IPS DF 6.9 (cell line): ENCODE data around the gene SLC22A12.
"Not testable (repeated sequence)": the region's sequence is repeated elsewhere in the genome, so short reads cannot be mapped to it uniquely, and the experiment has no call there.

Experiments
- DNase-seq: peaks from one replicate; pipeline ENCODE4 v3.0.0-alpha.2; 2013; ENCODE audit warnings: low read depth, low spot score
- H3K27ac ChIP-seq: one replicate; pipeline ENCODE4 v1.5.1; 2013; ENCODE audit warnings: low read length, control low read depth
- H3K27me3 ChIP-seq: 2 replicates; pipeline ENCODE4 v1.6.1; 2013; ENCODE audit warnings: mild to moderate bottlenecking, low read length; ENCODE audit not compliant: control insufficient read depth, insufficient read depth
- H3K36me3 ChIP-seq: 2 replicates; pipeline ENCODE4 v1.6.1; 2013; ENCODE audit warnings: low read length; ENCODE audit not compliant: control insufficient read depth, insufficient read depth
- H3K4me1 ChIP-seq: 2 replicates; pipeline ENCODE4 v1.6.1; 2013; ENCODE audit warnings: low read length; ENCODE audit not compliant: control insufficient read depth, insufficient read depth
- H3K4me3 ChIP-seq: 2 replicates; pipeline ENCODE4 v1.5.1; 2013; ENCODE audit warnings: mild to moderate bottlenecking, low read length
- H3K9me3 ChIP-seq: 2 replicates; pipeline ENCODE4 v1.6.1; 2013; ENCODE audit warnings: low read length, inconsistent platforms; ENCODE audit not compliant: control insufficient read depth, insufficient read depth
- WGBS: extraction: QIAGEN DNeasy Blood & Tissue Kit; methylation state at CpG from one replicate; pipeline ENCODE4 v1.1.7; 2013; ENCODE audit warnings: mixed read lengths, missing lambda C conversion rate; ENCODE audit not compliant: insufficient read length, insufficient coverage; 5-methylcytosine and 5-hydroxymethylcytosine counted together

SLC22A12 gene

DNA sequence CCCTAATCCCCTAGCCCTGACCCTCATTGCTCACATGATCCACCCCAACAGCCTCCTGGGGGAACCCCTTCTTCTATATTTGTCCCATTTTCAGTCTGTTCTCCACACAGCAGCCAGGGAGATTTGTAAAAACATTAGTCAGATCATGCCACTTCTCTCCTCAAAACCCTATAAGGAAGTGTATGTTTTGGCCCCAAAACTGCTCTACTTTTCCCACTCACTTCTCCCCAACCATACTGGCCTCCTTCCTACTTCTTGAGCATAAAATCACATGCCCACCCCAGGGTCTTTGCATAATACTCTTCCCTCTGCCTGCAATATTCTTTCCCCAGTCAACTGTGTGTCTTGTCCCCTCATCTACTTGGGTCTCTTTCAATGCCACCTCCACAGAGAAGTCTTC, 4.7 kb upstream of the SLC22A12 start:
- no peaks in the 10 kb centered on the region for H3K27me3 ChIP-seq
- H3K9me3 ChIP-seq: no peaks in the 10 kb centered on the region
- H3K4me3 ChIP-seq: no peak overlapping the region
- DNase-seq: no peak
- no peaks in the 10 kb centered on the region; the same call in 1 of the 2 replicates for H3K4me1 ChIP-seq
- no peaks in the 10 kb centered on the region for H3K36me3 ChIP-seq
- no peak overlapping the region for H3K27ac ChIP-seq

- H3K4me3 ChIP-seq: no peak overlapping the region
- H3K36me3 ChIP-seq: no peaks in the 10 kb centered on the region; the same call in 1 of the 2 replicates
- H3K27me3 ChIP-seq: no peaks in the 10 kb centered on the region
- no peak for DNase-seq
- no peak overlapping the region for H3K27ac ChIP-seq
- WGBS: no CpG with 5 or more reads among the region's 2 CpGs
- no peaks in the 10 kb centered on the region for H3K9me3 ChIP-seq
- H3K4me1 ChIP-seq: no peaks in the 10 kb centered on the region
Measured at GRCh38 chr11:64588701-64589100, 2.3 kb upstream of the SLC22A12 start.

DNA sequence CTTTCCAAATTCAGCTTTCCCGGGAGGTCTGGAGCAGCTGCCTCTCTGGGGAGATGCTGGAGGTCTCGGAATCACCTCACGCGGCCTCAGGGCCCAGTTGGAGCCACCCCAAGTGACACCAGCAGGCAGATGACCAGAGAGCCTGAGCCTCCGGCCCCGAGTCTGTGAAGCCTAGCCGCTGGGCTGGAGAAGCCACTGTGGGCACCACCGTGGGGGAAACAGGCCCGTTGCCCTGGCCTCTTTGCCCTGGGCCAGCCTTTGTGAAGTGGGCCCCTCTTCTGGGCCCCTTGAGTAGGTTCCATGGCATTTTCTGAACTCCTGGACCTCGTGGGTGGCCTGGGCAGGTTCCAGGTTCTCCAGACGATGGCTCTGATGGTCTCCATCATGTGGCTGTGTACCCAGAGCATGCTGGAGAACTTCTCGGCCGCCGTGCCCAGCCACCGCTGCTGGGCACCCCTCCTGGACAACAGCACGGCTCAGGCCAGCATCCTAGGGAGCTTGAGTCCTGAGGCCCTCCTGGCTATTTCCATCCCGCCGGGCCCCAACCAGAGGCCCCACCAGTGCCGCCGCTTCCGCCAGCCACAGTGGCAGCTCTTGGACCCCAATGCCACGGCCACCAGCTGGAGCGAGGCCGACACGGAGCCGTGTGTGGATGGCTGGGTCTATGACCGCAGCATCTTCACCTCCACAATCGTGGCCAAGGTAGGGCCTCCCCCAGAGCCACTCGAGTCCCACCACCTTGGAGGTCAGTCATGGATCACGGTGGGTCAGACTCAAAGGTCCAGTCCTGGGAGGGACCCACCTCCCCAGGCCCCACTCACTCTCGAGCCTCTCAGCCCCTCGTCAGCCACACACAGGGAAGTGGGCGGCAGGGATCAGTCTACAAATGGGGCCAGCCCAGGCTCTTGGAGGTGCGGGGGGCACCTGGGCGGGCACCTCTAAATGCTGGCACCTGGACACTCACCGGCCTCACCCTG, 525 bp downstream of the SLC22A12 start:
- no peaks in the 10 kb centered on the region for H3K9me3 ChIP-seq
- whole genome bisulfite sequencing: no CpG with 5 or more reads among the region's 36 CpGs
- no peak overlapping the region for H3K4me3 ChIP-seq
- no peaks in the 10 kb centered on the region for H3K4me1 ChIP-seq
- no peaks in the 10 kb centered on the region for H3K27me3 ChIP-seq
- H3K36me3 ChIP-seq: no peaks in the 10 kb centered on the region; the same call in 1 of the 2 replicates
- no peak overlapping the region for H3K27ac ChIP-seq
- no peak for DNase-seq

GRCh38 chr11:64592234-64592615, 1.2 kb downstream of the SLC22A12 start:
- H3K4me1 ChIP-seq: no peaks in the 10 kb centered on the region
- no peak for DNase-seq
- no peaks in the 10 kb centered on the region for H3K9me3 ChIP-seq
- no peaks in the 10 kb centered on the region for H3K27me3 ChIP-seq
- no CpG with 5 or more reads among the region's 3 CpGs for WGBS
- no peaks in the 10 kb centered on the region; the same call in 1 of the 2 replicates for H3K36me3 ChIP-seq
- no peak overlapping the region for H3K27ac ChIP-seq
- H3K4me3 ChIP-seq: no peak overlapping the region

GRCh38 chr11:64592656-64593055, 1.6 kb downstream of the SLC22A12 start:
- Histone ChIP-seq H3K9me3 (no peaks in the 10 kb centered on the region), H3K4me1 (no peaks in the 10 kb centered on the region), H3K4me3 (no peak overlapping the region), H3K27ac (no peak overlapping the region), H3K36me3 (no peaks in the 10 kb centered on the region; the same call in 1 of the 2 replicates), H3K27me3 (no peaks in the 10 kb centered on the region)
- no peak for DNase-seq
- WGBS: no CpG with 5 or more reads among the region's 9 CpGs

DNA sequence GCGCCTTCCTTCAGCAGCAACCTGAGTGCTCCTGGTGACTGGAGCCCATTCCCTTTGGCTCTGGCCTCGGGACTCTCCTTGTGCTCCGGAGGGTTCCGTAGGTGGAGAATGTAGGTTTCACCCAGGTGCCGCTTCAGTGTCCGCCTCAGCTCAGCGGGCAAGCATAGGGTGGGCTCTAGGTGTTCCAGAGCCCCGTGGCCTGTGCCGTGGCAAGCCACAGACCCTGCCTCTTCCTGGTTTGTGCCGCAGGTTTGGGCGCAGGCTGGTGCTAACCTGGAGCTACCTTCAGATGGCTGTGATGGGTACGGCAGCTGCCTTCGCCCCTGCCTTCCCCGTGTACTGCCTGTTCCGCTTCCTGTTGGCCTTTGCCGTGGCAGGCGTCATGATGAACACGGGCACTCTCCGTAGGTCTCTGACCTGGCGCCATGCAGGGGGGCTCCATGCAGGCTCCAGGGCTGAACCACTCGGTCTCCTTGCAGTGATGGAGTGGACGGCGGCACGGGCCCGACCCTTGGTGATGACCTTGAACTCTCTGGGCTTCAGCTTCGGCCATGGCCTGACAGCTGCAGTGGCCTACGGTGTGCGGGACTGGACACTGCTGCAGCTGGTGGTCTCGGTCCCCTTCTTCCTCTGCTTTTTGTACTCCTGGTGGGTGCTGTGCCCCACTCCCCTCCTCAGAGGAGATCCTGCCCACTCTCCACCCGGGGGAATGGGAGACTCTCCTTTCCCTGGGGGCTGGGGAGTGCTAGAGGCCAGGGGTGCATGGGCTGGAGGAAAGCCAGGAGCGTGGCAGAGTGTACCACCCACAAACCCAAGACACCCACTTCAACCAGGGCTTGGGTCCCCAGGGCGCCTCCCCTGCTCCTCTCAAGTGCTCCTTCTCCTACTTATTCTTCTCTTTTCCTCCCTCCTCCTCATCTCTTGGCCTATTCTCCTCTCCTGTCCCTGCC, 2.4 kb downstream of the SLC22A12 start:
- WGBS: no CpG with 5 or more reads among the region's 32 CpGs
- Histone ChIP-seq H3K27me3 (no peaks in the 10 kb centered on the region), H3K9me3 (no peaks in the 10 kb centered on the region), H3K4me1 (no peaks in the 10 kb centered on the region), H3K4me3 (no peak overlapping the region), H3K36me3 (no peaks in the 10 kb centered on the region; the same call in 1 of the 2 replicates), H3K27ac (no peak overlapping the region)
- no peak for DNase-seq

DNA sequence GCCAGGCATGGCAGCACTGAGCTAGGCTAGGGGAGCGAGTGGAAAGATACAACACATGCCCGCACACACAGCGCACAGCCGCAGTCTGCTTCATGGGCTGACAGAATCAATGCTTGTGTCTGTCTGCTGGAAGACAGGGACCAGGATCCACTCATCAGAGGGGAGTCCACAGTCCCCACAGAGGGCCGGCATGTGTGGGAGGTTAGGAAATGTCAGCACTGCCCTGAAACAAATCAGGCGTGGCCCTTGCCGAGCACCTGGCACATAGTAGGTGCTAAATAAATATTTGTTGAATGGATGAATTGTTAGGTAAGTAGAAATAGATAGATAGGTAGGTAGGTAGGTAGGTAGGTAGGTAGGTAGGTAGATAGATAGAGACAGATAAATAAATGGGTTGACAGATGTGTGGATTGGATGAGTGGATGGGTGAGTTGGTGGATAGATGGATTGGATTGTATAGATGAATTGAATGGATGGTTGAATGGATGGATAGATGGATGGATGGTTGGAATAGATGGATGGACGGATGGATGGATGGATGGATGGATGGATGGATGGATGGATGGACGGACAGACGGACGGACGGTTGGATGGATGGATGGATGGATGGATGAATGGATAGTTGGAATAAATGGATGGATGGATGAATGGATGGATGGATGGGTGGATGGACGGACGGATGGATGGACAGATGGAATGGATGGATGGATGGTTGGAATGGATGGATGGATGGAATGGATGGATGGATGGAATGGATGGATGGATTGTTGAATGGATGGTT, 3.3 kb downstream of the SLC22A12 start:
- Histone ChIP-seq H3K9me3 (no peaks in the 10 kb centered on the region), H3K36me3 (no peaks in the 10 kb centered on the region; the same call in 1 of the 2 replicates), H3K27me3 (no peaks in the 10 kb centered on the region), H3K4me3 (no peak overlapping the region), H3K4me1 (peaks cover 1% of the 10 kb centered on the region; the same call in 1 of the 2 replicates), H3K27ac (no peak overlapping the region)
- DNase-seq: no peak
- WGBS: 100% methylated on average over 7 of the region's 14 CpGs

- not testable (repeated sequence) for H3K36me3 ChIP-seq, H3K9me3 ChIP-seq, H3K27me3 ChIP-seq, H3K4me1 ChIP-seq, DNase-seq, H3K27ac ChIP-seq, H3K4me3 ChIP-seq
- 100% methylated on average over 1 of the region's 1 CpG for WGBS
Measured at GRCh38 chr11:64595922-64596321, 4.9 kb downstream of the SLC22A12 start.

DNA sequence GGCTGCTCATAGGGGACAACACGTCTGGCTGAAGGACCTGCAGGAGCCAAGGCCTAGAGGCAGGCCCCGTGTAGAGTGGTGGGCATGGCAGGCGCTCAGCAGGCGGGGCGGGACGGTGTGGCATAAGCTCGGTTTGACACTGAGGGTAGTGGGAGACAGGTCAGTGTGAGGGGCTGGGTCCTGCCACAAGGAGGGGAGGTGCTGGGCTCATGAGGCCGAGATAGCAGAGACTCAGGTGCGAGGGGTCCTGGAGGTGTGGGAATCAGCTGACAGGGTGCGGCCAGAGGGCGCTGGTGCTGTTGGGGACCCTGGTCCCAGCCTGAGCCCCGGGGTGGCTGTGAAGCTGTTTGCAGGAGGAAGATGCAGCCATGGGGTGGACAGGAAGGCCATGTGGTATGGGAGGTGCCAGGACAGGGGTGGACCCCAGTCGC, 6.7 kb downstream of the SLC22A12 start:
- Histone ChIP-seq H3K9me3 (no peaks in the 10 kb centered on the region), H3K27me3 (no peaks in the 10 kb centered on the region), H3K4me3 (no peak overlapping the region), H3K36me3 (no peaks in the 10 kb centered on the region; the same call in 1 of the 2 replicates), H3K4me1 (peaks cover 1% of the 10 kb centered on the region; the same call in 1 of the 2 replicates), H3K27ac (no peak overlapping the region)
- no CpG with 5 or more reads among the region's 13 CpGs for WGBS
- no peak for DNase-seq
